Measurements from ENCODE around the gene CCL26.

CCL26 gene

GRCh38 chr7:75772081-75773077 lies at the start of gene CCL26:
CCL26 (minus strand) TSS chr7:75772211; CDS start chr7:75772176, 35 bp downstream.
- peak; percentile 10; the same call in 1 of the 3 replicates for ATAC-seq
- TF ChIP-seq ZFP3 (CRISPR knock-in tag; IDR thresholded peaks at IDR 0.05) (peak; percentile 83), ZNF8 (CRISPR knock-in tag; IDR thresholded peaks at IDR 0.05) (no peak), TOX (CRISPR knock-in tag; IDR thresholded peaks at IDR 0.05; ENCODE audit: borderline replicate concordance) (no peak), ISL1 (CRISPR knock-in tag; IDR thresholded peaks at IDR 0.05) (no peak), ESRRG (CRISPR knock-in tag; IDR thresholded peaks at IDR 0.05) (no peak), RARB (CRISPR knock-in tag; IDR thresholded peaks at IDR 0.05) (no peak)
- TF ChIP-seq, protein P1, sequence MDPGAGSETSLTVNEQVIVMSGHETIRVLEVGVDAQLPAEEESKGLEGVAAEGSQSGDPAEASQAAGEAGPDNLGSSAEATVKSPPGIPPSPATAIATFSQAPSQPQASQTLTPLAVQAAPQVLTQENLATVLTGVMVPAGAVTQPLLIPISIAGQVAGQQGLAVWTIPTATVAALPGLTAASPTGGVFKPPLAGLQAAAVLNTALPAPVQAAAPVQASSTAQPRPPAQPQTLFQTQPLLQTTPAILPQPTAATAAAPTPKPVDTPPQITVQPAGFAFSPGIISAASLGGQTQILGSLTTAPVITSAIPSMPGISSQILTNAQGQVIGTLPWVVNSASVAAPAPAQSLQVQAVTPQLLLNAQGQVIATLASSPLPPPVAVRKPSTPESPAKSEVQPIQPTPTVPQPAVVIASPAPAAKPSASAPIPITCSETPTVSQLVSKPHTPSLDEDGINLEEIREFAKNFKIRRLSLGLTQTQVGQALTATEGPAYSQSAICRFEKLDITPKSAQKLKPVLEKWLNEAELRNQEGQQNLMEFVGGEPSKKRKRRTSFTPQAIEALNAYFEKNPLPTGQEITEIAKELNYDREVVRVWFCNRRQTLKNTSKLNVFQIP (CRISPR knock-in tag; IDR thresholded peaks at IDR 0.05; ENCODE audit: borderline replicate concordance, low read depth): no peak

DNA sequence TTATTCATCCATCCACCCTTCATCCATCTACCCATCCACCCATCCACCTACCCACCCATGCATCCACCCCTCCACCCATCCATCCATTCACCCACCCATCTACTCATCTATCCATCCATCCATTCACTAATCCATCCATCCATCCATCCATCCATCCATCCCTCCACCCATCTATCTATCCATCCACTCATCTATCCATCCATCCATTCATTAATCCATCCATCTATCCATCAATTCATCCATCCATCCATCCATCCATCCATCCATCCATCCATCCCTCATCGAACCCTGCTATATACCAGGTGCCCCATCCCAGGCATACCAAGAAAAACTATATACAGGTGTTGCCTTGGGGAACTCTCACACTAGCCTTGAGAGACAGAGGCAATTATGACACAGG lies 48.7 kb upstream of the CCL26 start:
- TF ChIP-seq TOX (CRISPR knock-in tag; IDR thresholded peaks at IDR 0.05; ENCODE audit: borderline replicate concordance) (no peak), BACH2 (CRISPR knock-in tag; IDR thresholded peaks at IDR 0.05; ENCODE audit: borderline replicate concordance) (no peak), ZNF8 (CRISPR knock-in tag; IDR thresholded peaks at IDR 0.05) (no peak), TCF4 (CRISPR knock-in tag; IDR thresholded peaks at IDR 0.05; ENCODE audit: borderline replicate concordance) (no peak), ZNF70 (CRISPR knock-in tag; IDR thresholded peaks at IDR 0.05) (no peak), ZNF565 (CRISPR knock-in tag; conservative IDR thresholded peaks at IDR 0.05; ENCODE audit: low read depth) (no peak), ZC3H10 (CRISPR knock-in tag; IDR thresholded peaks at IDR 0.05) (no peak)
- TF ChIP-seq, protein P2, sequence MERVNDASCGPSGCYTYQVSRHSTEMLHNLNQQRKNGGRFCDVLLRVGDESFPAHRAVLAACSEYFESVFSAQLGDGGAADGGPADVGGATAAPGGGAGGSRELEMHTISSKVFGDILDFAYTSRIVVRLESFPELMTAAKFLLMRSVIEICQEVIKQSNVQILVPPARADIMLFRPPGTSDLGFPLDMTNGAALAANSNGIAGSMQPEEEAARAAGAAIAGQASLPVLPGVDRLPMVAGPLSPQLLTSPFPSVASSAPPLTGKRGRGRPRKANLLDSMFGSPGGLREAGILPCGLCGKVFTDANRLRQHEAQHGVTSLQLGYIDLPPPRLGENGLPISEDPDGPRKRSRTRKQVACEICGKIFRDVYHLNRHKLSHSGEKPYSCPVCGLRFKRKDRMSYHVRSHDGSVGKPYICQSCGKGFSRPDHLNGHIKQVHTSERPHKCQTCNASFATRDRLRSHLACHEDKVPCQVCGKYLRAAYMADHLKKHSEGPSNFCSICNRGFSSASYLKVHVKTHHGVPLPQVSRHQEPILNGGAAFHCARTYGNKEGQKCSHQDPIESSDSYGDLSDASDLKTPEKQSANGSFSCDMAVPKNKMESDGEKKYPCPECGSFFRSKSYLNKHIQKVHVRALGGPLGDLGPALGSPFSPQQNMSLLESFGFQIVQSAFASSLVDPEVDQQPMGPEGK (CRISPR knock-in tag; IDR thresholded peaks at IDR 0.05; ENCODE audit: borderline replicate concordance): no peak
- TF ChIP-seq, protein P3, sequence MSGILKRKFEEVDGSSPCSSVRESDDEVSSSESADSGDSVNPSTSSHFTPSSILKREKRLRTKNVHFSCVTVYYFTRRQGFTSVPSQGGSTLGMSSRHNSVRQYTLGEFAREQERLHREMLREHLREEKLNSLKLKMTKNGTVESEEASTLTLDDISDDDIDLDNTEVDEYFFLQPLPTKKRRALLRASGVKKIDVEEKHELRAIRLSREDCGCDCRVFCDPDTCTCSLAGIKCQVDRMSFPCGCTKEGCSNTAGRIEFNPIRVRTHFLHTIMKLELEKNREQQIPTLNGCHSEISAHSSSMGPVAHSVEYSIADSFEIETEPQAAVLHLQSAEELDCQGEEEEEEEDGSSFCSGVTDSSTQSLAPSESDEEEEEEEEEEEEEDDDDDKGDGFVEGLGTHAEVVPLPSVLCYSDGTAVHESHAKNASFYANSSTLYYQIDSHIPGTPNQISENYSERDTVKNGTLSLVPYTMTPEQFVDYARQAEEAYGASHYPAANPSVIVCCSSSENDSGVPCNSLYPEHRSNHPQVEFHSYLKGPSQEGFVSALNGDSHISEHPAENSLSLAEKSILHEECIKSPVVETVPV (CRISPR knock-in tag; IDR thresholded peaks at IDR 0.05): no peak
- TF ChIP-seq, protein P4, sequence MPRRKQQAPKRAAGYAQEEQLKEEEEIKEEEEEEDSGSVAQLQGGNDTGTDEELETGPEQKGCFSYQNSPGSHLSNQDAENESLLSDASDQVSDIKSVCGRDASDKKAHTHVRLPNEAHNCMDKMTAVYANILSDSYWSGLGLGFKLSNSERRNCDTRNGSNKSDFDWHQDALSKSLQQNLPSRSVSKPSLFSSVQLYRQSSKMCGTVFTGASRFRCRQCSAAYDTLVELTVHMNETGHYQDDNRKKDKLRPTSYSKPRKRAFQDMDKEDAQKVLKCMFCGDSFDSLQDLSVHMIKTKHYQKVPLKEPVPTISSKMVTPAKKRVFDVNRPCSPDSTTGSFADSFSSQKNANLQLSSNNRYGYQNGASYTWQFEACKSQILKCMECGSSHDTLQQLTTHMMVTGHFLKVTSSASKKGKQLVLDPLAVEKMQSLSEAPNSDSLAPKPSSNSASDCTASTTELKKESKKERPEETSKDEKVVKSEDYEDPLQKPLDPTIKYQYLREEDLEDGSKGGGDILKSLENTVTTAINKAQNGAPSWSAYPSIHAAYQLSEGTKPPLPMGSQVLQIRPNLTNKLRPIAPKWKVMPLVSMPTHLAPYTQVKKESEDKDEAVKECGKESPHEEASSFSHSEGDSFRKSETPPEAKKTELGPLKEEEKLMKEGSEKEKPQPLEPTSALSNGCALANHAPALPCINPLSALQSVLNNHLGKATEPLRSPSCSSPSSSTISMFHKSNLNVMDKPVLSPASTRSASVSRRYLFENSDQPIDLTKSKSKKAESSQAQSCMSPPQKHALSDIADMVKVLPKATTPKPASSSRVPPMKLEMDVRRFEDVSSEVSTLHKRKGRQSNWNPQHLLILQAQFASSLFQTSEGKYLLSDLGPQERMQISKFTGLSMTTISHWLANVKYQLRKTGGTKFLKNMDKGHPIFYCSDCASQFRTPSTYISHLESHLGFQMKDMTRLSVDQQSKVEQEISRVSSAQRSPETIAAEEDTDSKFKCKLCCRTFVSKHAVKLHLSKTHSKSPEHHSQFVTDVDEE (CRISPR knock-in tag; IDR thresholded peaks at IDR 0.05): no peak
- no peak for ATAC-seq

- ATAC-seq: no peak
- TF ChIP-seq, protein P2 (CRISPR knock-in tag; IDR thresholded peaks at IDR 0.05; ENCODE audit: borderline replicate concordance): no peak
- TF ChIP-seq ZNF8 (CRISPR knock-in tag; IDR thresholded peaks at IDR 0.05) (no peak), ZFP30 (CRISPR knock-in tag; IDR thresholded peaks at IDR 0.05) (no peak), ISL1 (CRISPR knock-in tag; IDR thresholded peaks at IDR 0.05) (no peak), OSR1 (CRISPR knock-in tag; IDR thresholded peaks at IDR 0.05) (no peak), PPARA (CRISPR knock-in tag; IDR thresholded peaks at IDR 0.05; ENCODE audit: borderline replicate concordance) (no peak), TCF4 (CRISPR knock-in tag; IDR thresholded peaks at IDR 0.05; ENCODE audit: borderline replicate concordance) (no peak), BACH2 (CRISPR knock-in tag; IDR thresholded peaks at IDR 0.05; ENCODE audit: borderline replicate concordance) (no peak), ZNF70 (CRISPR knock-in tag; IDR thresholded peaks at IDR 0.05) (no peak), ESRRG (CRISPR knock-in tag; IDR thresholded peaks at IDR 0.05) (no peak), SNAI2 (CRISPR knock-in tag; IDR thresholded peaks at IDR 0.05) (no peak), ZC3H10 (CRISPR knock-in tag; IDR thresholded peaks at IDR 0.05) (no peak), CREB5 (CRISPR knock-in tag; IDR thresholded peaks at IDR 0.05; ENCODE audit: low read depth) (no peak), TOX (CRISPR knock-in tag; IDR thresholded peaks at IDR 0.05; ENCODE audit: borderline replicate concordance) (no peak)
- TF ChIP-seq, protein P3 (CRISPR knock-in tag; IDR thresholded peaks at IDR 0.05): no peak
These were observed 47.7 kb upstream of the CCL26 start for GRCh38 chr7:75819711-75820110.

All from SK-N-SH treated with all-trans-retinoic acid at 6 μM for 48 hours (cell line).